Gastrocnemius medialis (tissue), 4 donors: Measurements from ENCODE around the gene GUCY2F.

Source experiments
- CTCF ChIP-seq, 5 experiments: fragments of 450-650 bp in 3 of 5; fragments of 200-600 bp in 2 of 5; sonication (generic) in 2 of 5; IDR thresholded peaks in 4 of 5; conservative IDR thresholded peaks in 1 of 5; 1 replicate in 4 of 5; 2 replicates in 1 of 5; pipeline ENCODE4 v1.5.1; 2016 to 2019; ENCODE audit warnings: antibody characterized with exemption in 5 of 5, mild to moderate bottlenecking in 3 of 5, moderate library complexity in 3 of 5
- POLR2A ChIP-seq, 2 donors: fragments of 450-650 bp; IDR thresholded peaks; one replicate each; pipeline ENCODE4 v1.6.1; 2017; ENCODE audit warnings: antibody characterized with exemption in 2 of 2, mild to moderate bottlenecking in 2 of 2, moderate library complexity in 2 of 2

- TF ChIP-seq POLR2A (IDR thresholded peaks at IDR 0.05), result no peak
- TF ChIP-seq CTCF (IDR thresholded peaks at IDR 0.05 in 4 of 5, conservative IDR thresholded peaks at IDR 0.05 in 1 of 5), result no peak
Measured at GRCh38 chrX:109382332-109382731, 99.6 kb downstream of the GUCY2F start.
